NCI-H524 treated with DMSO at 0.1 percent for 48 hours (cell line): ENCODE data around the gene BRSK2.
"Not testable (repeated sequence)": the region's sequence is repeated elsewhere in the genome, so short reads cannot be mapped to it uniquely, and the experiment has no call there.

Source experiments
- DNase-seq: peaks from one replicate; lab custom pipeline; 2025; lab: John Stamatoyannopoulos, UW

BRSK2 gene

GRCh38 chr11:1409852-1410125, 20.1 kb downstream of the BRSK2 start:
- not testable (repeated sequence) for DNase-seq

GRCh38 chr11:1410366-1411291, 20.9 kb downstream of the BRSK2 start:
- DNase-seq = no peak

- no peak for DNase-seq
These were observed 21.6 kb downstream of the BRSK2 start for GRCh38 chr11:1411301-1411700.

- DNase-seq = not testable (repeated sequence)
These were observed 22.0 kb downstream of the BRSK2 start for GRCh38 chr11:1411739-1412138.

GRCh38 chr11:1412377-1413095, 22.8 kb downstream of the BRSK2 start:
- DNase-seq = no peak

- DNase-seq = no peak
These were observed 24.9 kb downstream of the BRSK2 start for GRCh38 chr11:1414650-1415049.

GRCh38 chr11:1415631-1416030, 25.9 kb downstream of the BRSK2 start:
- DNase-seq = no peak

- not testable (repeated sequence) for DNase-seq
These were observed 28.6 kb downstream of the BRSK2 start for GRCh38 chr11:1418192-1418795.

GRCh38 chr11:1419811-1420210, 30.1 kb downstream of the BRSK2 start:
- no peak for DNase-seq

- DNase-seq = no peak
These were observed 31.6 kb downstream of the BRSK2 start for GRCh38 chr11:1421291-1421690.

- no peak for DNase-seq
These were observed 32.7 kb downstream of the BRSK2 start for GRCh38 chr11:1422481-1422880.

- DNase-seq = no peak
These were observed 33.2 kb downstream of the BRSK2 start for GRCh38 chr11:1422981-1423380.

GRCh38 chr11:1423406-1423805, 33.7 kb downstream of the BRSK2 start:
- DNase-seq = not testable (repeated sequence)

GRCh38 chr11:1425006-1425405, 35.3 kb downstream of the BRSK2 start:
- DNase-seq = no peak

- no peak for DNase-seq
These were observed 35.7 kb downstream of the BRSK2 start for GRCh38 chr11:1425439-1425838.

GRCh38 chr11:1428762-1429316, 39.1 kb downstream of the BRSK2 start:
- no peak for DNase-seq

- DNase-seq = no peak
These were observed 43.8 kb downstream of the BRSK2 start for GRCh38 chr11:1433568-1433967.

GRCh38 chr11:1433977-1434640, 44.4 kb downstream of the BRSK2 start:
- DNase-seq = no peak

GRCh38 chr11:1435479-1435819, 45.7 kb downstream of the BRSK2 start:
- DNase-seq = not testable (repeated sequence)

- no peak for DNase-seq
These were observed 46.2 kb downstream of the BRSK2 start for GRCh38 chr11:1435820-1436467.

GRCh38 chr11:1436468-1437039, 46.8 kb downstream of the BRSK2 start:
- no peak for DNase-seq
